AG04450 (cell line): ENCODE data around the gene POLDIP2. TPM values are rescaled to one million over a fixed set of nuclear protein-coding genes. Genes with fewer than 3 reads are reported as not detected.

ENCODE experiments used
- CTCF ChIA-PET: fragments of 300-600, 350-600 bp; formaldehyde crosslinking; extraction: SDS; loops from one replicate; lab custom pipeline; 2022; ENCODE audit warnings: antibody characterized with exemption, inconsistent platforms; lab: Charles Lee
- POLR2A ChIA-PET: fragments of 350-600 bp; formaldehyde crosslinking; extraction: SDS; loops from one replicate; lab custom pipeline; 2021; ENCODE audit warnings: antibody characterized with exemption, inconsistent platforms; lab: Yijun Ruan, JAX
- DNase-seq: peaks from one replicate; pipeline ENCODE4 v3.0.0-alpha.2; 2011; ENCODE audit warnings: low read depth, low spot score
- H3K27ac ChIP-seq: one replicate; pipeline ENCODE4 v1.5.1; 2012; ENCODE audit warnings: low read depth, low read length, control low read depth
- H3K27me3 ChIP-seq: one replicate; pipeline ENCODE4 v1.6.0; 2012; ENCODE audit warnings: low read length; ENCODE audit not compliant: control insufficient read depth, insufficient read depth
- H3K4me3 ChIP-seq: 2 replicates; pipeline ENCODE4 v1.5.1; 2011; ENCODE audit warnings: mild to moderate bottlenecking, low read depth, low read length, control low read depth
- H3K9me3 ChIP-seq: 2 replicates; pipeline ENCODE4 v1.5.1; 2012; ENCODE audit warnings: low read length; ENCODE audit not compliant: control insufficient read depth, insufficient read depth
- polyA plus RNA-seq: library from polyadenylated mRNA; depleted of rRNA; stranded (reverse); fragments of >200 nt; gene quantifications from 2 replicates; pipeline ENCODE4 v1.2.3, GENCODE V29; 2011
- TF ChIP-seq, protein P1 (sequence below): IDR thresholded peaks from 2 replicates; pipeline ENCODE4 v1.5.1; 2011; ENCODE audit warnings: low read depth, low read length, control low read depth, inconsistent platforms

The POLDIP2 gene
- polyA plus RNA-seq, 1 experiment = 84.7 TPM

DNA sequence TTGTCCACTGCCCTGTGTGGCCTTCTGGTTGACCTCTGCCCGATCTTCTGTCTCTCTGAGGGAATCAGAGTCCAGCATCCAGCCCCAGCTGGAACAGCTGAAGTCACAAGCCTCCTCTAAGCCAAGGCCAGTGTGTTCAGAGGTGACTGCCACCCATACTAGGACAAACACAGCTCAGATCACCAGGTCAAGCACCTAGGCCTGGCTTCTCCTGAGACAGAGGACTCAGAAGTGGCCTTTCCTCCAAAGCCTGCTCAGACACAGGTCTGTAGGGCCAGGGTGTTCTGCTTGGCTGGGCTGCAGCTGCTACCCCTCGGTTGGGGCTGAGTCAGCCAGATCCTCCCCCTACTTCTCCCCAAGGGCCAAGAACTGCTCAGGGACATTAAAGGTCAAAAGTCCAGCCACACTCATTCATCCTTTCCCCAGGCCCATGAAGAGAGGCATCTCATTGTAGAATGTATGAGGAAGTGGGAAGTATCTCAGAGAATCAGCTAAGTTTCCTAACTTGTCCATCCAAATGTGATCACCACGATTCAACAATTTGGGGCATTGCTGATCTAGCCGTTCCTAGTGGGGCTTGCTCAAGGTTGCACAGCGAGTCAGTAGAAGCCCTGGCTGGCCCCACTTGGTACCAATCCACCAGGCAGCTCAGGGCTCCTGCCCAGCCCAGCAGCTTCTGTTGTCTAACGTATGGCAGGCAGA lies 41.1 kb upstream of the POLDIP2 start:
- H3K9me3 ChIP-seq = no peaks in the 10 kb centered on the region
- CTCF ChIA-PET = interaction anchor here (0.7 kb wide), 1 partner anchor 97 kb away, joined by 3 read pairs; no protein-coding TSS in a partner anchor
- DNase-seq = no peak
- POLR2A ChIA-PET = interaction anchor here (0.5 kb wide), 1 partner anchor 23 kb away, joined by 3 read pairs; no protein-coding TSS in a partner anchor
- no peaks in the 10 kb centered on the region for H3K27me3 ChIP-seq
- no peak overlapping the region for H3K27ac ChIP-seq
- TF ChIP-seq, protein P1, sequence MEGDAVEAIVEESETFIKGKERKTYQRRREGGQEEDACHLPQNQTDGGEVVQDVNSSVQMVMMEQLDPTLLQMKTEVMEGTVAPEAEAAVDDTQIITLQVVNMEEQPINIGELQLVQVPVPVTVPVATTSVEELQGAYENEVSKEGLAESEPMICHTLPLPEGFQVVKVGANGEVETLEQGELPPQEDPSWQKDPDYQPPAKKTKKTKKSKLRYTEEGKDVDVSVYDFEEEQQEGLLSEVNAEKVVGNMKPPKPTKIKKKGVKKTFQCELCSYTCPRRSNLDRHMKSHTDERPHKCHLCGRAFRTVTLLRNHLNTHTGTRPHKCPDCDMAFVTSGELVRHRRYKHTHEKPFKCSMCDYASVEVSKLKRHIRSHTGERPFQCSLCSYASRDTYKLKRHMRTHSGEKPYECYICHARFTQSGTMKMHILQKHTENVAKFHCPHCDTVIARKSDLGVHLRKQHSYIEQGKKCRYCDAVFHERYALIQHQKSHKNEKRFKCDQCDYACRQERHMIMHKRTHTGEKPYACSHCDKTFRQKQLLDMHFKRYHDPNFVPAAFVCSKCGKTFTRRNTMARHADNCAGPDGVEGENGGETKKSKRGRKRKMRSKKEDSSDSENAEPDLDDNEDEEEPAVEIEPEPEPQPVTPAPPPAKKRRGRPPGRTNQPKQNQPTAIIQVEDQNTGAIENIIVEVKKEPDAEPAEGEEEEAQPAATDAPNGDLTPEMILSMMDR = no peak
- no peak overlapping the region for H3K4me3 ChIP-seq

DNA sequence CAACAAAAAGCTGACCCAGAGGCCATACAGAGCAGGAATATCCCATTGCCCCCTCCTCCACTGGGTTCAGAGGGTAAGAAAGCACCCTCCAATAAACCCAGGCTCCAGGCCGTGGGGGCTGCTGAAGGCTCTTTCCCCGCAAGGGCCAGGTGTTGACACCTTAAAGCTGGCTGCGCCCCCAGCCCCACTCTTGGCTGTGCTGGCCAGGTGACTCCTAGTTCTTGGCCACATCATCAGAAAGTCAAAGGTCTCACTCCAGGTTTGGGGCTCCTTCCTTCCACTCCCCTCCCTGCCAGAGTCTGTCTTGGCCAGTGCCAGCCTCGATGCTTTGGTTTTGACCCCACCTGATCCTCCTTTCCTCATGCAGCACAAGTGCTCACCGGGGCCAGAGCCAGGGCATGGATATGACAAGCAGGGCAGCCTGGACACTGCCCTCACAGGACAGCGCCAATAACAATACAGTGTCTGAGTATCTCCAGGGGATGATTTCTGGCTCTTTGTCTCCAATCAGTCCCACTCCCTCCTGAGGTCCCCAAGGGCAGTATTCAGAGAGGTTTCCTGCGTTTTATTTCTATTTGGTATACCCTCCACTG lies 40.5 kb upstream of the POLDIP2 start:
- ChIA-PET CTCF (interaction anchor here (0.7 kb wide), 1 partner anchor 98 kb away, joined by 3 read pairs; no protein-coding TSS in a partner anchor), POLR2A (no interaction called here)
- TF ChIP-seq, protein P1 = no peak
- DNase-seq = no peak
- Histone ChIP-seq H3K27me3 (no peaks in the 10 kb centered on the region), H3K27ac (no peak overlapping the region), H3K4me3 (no peak overlapping the region), H3K9me3 (no peaks in the 10 kb centered on the region)

DNA sequence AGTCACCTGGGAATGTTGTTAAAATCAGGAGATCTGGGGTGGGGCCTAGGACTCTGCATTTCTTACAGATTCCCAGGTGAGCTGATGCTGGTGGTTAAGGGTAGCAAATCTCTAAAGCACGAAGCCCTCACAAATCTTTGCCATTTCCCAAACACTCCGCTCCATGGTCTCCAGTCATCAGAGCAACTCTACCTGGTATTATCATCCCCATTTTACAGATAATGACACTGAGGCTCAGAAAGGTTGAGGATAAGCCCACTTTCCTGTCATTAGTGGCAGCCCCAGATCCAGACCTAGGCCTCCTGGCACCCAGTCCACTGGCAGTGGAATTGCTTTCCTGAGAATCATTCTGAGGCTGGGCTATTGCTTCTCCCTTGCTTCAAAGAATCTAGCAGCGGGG lies 39.9 kb upstream of the POLDIP2 start:
- H3K4me3 ChIP-seq = no peak overlapping the region
- no peaks in the 10 kb centered on the region for H3K9me3 ChIP-seq
- POLR2A ChIA-PET = no interaction called here
- H3K27ac ChIP-seq = no peak overlapping the region
- no peaks in the 10 kb centered on the region for H3K27me3 ChIP-seq
- DNase-seq = no peak
- CTCF ChIA-PET = no interaction called here
- TF ChIP-seq, protein P1 = no peak

DNA sequence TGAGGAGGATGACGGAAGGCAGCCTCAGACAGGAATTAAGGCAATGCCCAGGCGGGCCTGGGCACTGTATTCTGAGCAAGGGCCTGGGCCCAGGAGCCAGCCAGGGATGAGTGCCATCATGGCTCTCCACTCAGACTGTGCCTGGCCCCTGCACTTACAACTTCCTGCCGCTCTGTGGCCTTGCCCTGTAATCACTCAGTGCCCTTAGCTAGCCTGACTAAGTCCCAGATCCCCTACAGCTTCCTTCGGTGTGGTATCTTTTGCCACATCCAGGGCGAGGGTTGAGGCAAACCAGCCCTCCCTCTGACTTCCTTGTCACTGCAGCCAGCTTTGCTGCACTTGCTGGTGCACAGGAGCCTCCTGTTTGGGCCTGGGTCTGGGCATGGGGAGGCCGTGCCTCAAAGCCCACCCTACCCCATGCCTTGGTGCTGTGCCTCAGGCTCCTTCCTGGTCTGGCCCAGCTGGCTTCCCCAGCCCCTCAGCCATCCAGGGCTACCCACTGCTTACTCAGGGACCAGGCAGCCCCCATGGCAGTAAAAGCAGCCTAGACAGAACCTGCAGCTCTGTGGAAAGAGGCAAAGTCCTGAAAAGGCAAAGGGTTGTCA lies 39.4 kb upstream of the POLDIP2 start:
- ChIA-PET CTCF (interaction anchor here (0.5 kb wide), 1 partner anchor 31 kb away, joined by 4 read pairs; no protein-coding TSS in a partner anchor), POLR2A (no interaction called here)
- no peak overlapping the region for H3K4me3 ChIP-seq
- no peaks in the 10 kb centered on the region for H3K9me3 ChIP-seq
- no peak overlapping the region for H3K27ac ChIP-seq
- DNase-seq = no peak
- TF ChIP-seq, protein P1 = no peak
- no peaks in the 10 kb centered on the region for H3K27me3 ChIP-seq
